GM12878 (cell line): ENCODE data around the gene B4GALT5. TPM values are rescaled to one million over a fixed set of nuclear protein-coding genes. Genes with fewer than 3 reads are reported as not detected.

Experiments used
- ASH2L ChIP-seq: fragments of 300-600, 200-600 bp; sonication (generic); IDR thresholded peaks from 2 replicates; pipeline ENCODE4 v1.6.1; 2017; ENCODE audit warnings: low read depth, mild to moderate bottlenecking, borderline replicate concordance
- CHD2 ChIP-seq: IDR thresholded peaks from 2 replicates; pipeline ENCODE4 v1.6.1; 2011; ENCODE audit warnings: low read depth, low read length, improper control_type of control experiment, borderline replicate concordance
- EP300 ChIP-seq, 2 experiments: fragments of 150-350 bp in 1 of 2; IDR thresholded peaks; 2 replicates each; pipeline ENCODE4 v1.6.1; 2011 to 2012; ENCODE audit warnings: low read depth in 2 of 2, low read length in 2 of 2, borderline replicate concordance in 1 of 2, improper control_type of control experiment in 1 of 2, inconsistent platforms in 1 of 2; ENCODE audit not compliant: control insufficient read depth in 1 of 2
- IRF4 ChIP-seq: IDR thresholded peaks from 2 replicates; pipeline ENCODE4 v1.6.1; 2011; ENCODE audit warnings: low read depth, low read length
- MYC ChIP-seq: IDR thresholded peaks from 2 replicates; pipeline ENCODE4 v1.6.1; 2011; ENCODE audit warnings: mild to moderate bottlenecking, low read length, moderate library complexity, inconsistent platforms; ENCODE audit not compliant: insufficient read depth, insufficient replicate concordance, insufficient read length, severe bottlenecking
- POLR2AphosphoS5 ChIP-seq: IDR thresholded peaks from 2 replicates; pipeline ENCODE4 v1.6.1; 2011; ENCODE audit warnings: mild to moderate bottlenecking, low read length, inconsistent platforms
- RCOR1 ChIP-seq: conservative IDR thresholded peaks from 2 replicates; pipeline ENCODE4 v1.6.1; 2012; ENCODE audit warnings: low read depth, low read length, improper control_type of control experiment
- SMARCA5 ChIP-seq: fragments of 450-650 bp; IDR thresholded peaks from 2 replicates; pipeline ENCODE4 v1.6.1; 2017; ENCODE audit warnings: mild to moderate bottlenecking
- TCF3 ChIP-seq: IDR thresholded peaks from 2 replicates; pipeline ENCODE4 v1.6.1; 2012; ENCODE audit warnings: low read depth, mild to moderate bottlenecking, low read length, borderline replicate concordance; ENCODE audit not compliant: insufficient read depth
- ZSCAN29 ChIP-seq: fragments of 450-650 bp; IDR thresholded peaks from 2 replicates; pipeline ENCODE4 v1.6.1; 2017; ENCODE audit warnings: mild to moderate bottlenecking, moderate library complexity
- polyA plus RNA-seq, 11 experiments: library from polyadenylated mRNA; depleted of rRNA in 4 of 11; unstranded in 6 of 11; stranded (reverse) in 5 of 11; fragments of >200 nt; fragmentation: Nextera tagmentation in 4 of 11; fragmentation: Illumina TruSeq in 1 of 11; extraction: Ambion mirVana in 4 of 11; extraction: Trizol in 1 of 11; gene quantifications; 1 replicate in 1 of 11; 2 replicates in 10 of 11; pipeline versions ENCODE4 v1.2.1 to v1.2.3, GENCODE V29; 2011 to 2016; ENCODE audit warnings: inconsistent platforms in 2 of 11, missing spikeins in 2 of 11, low read depth in 1 of 11
- total RNA-seq, 4 experiments: library from RNA; depleted of rRNA in 3 of 4; stranded (reverse); fragments of >200 nt in 3 of 4; fragmentation: Illumina TruSeq in 1 of 4; extraction: Trizol in 1 of 4; gene quantifications; 2 replicates each; pipeline versions ENCODE4 v1.2.1 to v1.2.3, GENCODE V29; 2013 to 2021
- TF ChIP-seq, protein P1 (sequence below): fragments of 450-650 bp; IDR thresholded peaks from 2 replicates; pipeline ENCODE4 v1.6.1; 2017; ENCODE audit warnings: low read depth, mild to moderate bottlenecking, moderate library complexity
- TF ChIP-seq, protein P2 (sequence below): IDR thresholded peaks from 2 replicates; pipeline ENCODE4 v1.6.1; 2012; ENCODE audit warnings: low read depth, low read length, improper control_type of control experiment
- TF ChIP-seq, protein P3 (sequence below): fragments of 150-350 bp; IDR thresholded peaks from 2 replicates; pipeline ENCODE4 v1.6.1; 2014; ENCODE audit warnings: mild to moderate bottlenecking, low read depth, low read length
- TF ChIP-seq, protein P4 (sequence below): IDR thresholded peaks from 2 replicates; pipeline ENCODE4 v1.6.1; 2012; ENCODE audit warnings: low read length, inconsistent platforms
- TF ChIP-seq, protein P5 (sequence below): fragments of 450-650 bp; IDR thresholded peaks from 2 replicates; pipeline ENCODE4 v1.6.1; 2017; ENCODE audit warnings: mild to moderate bottlenecking

The B4GALT5 gene
- total and polyA plus RNA-seq, 10 of the 15 experiments (the other 5 are each of a cell fraction or from before 2014, with no cell fraction given), result 2.0 to 55.5 (median 20.2) TPM

DNA sequence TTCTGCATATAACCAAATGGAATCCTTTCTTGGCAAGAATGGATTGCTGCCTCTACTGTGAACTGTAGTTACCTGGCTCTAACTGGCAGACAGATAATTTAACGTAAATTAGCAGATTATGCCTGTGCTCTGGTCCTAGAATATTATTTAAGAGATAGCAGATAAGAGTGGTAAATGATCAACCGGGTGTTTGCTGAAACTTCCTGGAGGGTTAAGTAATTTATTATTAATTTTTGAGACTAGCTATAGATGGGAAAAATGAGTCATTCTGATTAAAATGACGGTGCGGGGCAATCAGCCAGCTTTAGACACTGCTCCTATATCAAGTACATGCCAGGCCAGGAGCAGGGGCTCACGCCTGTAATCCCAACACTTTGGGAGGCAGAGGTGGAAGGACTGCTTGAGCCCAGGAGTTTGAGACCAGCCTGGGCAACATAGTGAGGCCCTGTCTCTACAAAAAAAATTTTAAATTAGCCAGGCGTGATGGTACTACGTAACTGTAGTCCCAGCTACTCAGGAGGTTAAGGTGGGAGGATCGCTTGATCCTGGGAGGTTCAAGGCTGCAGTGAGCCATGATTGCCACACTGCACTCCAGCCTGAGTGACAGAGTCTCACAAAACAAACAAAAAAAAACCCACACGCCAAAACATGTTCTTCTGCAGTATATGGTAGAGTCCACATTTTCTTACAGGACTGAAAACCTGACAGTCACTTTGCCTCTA is 22.6 kb downstream of the B4GALT5 start (continued):
- TF ChIP-seq, protein P1, sequence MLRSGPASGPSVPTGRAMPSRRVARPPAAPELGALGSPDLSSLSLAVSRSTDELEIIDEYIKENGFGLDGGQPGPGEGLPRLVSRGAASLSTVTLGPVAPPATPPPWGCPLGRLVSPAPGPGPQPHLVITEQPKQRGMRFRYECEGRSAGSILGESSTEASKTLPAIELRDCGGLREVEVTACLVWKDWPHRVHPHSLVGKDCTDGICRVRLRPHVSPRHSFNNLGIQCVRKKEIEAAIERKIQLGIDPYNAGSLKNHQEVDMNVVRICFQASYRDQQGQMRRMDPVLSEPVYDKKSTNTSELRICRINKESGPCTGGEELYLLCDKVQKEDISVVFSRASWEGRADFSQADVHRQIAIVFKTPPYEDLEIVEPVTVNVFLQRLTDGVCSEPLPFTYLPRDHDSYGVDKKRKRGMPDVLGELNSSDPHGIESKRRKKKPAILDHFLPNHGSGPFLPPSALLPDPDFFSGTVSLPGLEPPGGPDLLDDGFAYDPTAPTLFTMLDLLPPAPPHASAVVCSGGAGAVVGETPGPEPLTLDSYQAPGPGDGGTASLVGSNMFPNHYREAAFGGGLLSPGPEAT, result no peak
- TF ChIP-seq MYC, result no peak
- no peak for TF ChIP-seq ASH2L
- TF ChIP-seq IRF4, result no peak
- no peak for TF ChIP-seq TCF3
- no peak for TF ChIP-seq RCOR1
- no peak for TF ChIP-seq POLR2AphosphoS5
- no peak for TF ChIP-seq EP300 (IDR thresholded peaks at IDR 0.05; ENCODE audit: borderline replicate concordance in 1 of 2, control insufficient read depth in 1 of 2, low read depth in 2 of 2, low read length in 2 of 2)
- no peak for TF ChIP-seq CHD2
- TF ChIP-seq, protein P2, sequence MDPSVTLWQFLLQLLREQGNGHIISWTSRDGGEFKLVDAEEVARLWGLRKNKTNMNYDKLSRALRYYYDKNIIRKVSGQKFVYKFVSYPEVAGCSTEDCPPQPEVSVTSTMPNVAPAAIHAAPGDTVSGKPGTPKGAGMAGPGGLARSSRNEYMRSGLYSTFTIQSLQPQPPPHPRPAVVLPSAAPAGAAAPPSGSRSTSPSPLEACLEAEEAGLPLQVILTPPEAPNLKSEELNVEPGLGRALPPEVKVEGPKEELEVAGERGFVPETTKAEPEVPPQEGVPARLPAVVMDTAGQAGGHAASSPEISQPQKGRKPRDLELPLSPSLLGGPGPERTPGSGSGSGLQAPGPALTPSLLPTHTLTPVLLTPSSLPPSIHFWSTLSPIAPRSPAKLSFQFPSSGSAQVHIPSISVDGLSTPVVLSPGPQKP, result no peak
- no peak for TF ChIP-seq ZSCAN29
- TF ChIP-seq, protein P3, sequence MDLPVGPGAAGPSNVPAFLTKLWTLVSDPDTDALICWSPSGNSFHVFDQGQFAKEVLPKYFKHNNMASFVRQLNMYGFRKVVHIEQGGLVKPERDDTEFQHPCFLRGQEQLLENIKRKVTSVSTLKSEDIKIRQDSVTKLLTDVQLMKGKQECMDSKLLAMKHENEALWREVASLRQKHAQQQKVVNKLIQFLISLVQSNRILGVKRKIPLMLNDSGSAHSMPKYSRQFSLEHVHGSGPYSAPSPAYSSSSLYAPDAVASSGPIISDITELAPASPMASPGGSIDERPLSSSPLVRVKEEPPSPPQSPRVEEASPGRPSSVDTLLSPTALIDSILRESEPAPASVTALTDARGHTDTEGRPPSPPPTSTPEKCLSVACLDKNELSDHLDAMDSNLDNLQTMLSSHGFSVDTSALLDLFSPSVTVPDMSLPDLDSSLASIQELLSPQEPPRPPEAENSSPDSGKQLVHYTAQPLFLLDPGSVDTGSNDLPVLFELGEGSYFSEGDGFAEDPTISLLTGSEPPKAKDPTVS, result no peak
- TF ChIP-seq, protein P4, sequence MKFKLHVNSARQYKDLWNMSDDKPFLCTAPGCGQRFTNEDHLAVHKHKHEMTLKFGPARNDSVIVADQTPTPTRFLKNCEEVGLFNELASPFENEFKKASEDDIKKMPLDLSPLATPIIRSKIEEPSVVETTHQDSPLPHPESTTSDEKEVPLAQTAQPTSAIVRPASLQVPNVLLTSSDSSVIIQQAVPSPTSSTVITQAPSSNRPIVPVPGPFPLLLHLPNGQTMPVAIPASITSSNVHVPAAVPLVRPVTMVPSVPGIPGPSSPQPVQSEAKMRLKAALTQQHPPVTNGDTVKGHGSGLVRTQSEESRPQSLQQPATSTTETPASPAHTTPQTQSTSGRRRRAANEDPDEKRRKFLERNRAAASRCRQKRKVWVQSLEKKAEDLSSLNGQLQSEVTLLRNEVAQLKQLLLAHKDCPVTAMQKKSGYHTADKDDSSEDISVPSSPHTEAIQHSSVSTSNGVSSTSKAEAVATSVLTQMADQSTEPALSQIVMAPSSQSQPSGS, result no peak
- no peak for TF ChIP-seq SMARCA5
- TF ChIP-seq, protein P5, sequence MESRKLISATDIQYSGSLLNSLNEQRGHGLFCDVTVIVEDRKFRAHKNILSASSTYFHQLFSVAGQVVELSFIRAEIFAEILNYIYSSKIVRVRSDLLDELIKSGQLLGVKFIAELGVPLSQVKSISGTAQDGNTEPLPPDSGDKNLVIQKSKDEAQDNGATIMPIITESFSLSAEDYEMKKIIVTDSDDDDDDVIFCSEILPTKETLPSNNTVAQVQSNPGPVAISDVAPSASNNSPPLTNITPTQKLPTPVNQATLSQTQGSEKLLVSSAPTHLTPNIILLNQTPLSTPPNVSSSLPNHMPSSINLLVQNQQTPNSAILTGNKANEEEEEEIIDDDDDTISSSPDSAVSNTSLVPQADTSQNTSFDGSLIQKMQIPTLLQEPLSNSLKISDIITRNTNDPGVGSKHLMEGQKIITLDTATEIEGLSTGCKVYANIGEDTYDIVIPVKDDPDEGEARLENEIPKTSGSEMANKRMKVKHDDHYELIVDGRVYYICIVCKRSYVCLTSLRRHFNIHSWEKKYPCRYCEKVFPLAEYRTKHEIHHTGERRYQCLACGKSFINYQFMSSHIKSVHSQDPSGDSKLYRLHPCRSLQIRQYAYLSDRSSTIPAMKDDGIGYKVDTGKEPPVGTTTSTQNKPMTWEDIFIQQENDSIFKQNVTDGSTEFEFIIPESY, result no peak
